ENCODE data around the gene PTPN7. TPM values are rescaled to one million over a fixed set of nuclear protein-coding genes. Genes with fewer than 3 reads are reported as not detected.
"Not testable (repeated sequence)": the region's sequence is repeated elsewhere in the genome, so short reads cannot be mapped to it uniquely, and the experiment has no call there.

PTPN7 gene
- total and polyA plus RNA-seq, 4 donors = 0.98 to 2.5 (median 1.4) TPM

DNA sequence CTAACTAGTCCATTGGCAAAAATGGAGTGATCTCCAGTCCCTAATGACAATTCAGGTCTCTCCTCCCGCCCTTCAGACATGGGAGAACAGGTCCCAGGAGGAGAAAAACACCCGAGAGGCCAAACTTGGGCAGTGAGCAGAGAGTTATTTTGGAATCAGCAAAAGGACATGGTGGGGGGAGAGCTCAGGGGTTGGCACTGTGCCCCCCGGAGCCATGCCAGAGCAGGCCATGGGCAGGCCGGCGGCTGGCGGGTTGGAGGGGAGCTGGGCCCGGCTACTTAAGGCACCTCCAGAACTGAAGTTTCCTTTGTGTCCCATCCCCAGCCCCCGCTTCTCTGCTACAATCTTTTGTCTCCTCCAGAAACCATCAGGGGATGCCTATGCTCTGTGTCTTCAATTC lies 40.3 kb upstream of the PTPN7 start:
- Histone ChIP-seq H3K9me3 (ENCODE audit: control insufficient read depth, insufficient read depth, low read length) (no peaks in the 10 kb centered on the region), H3K36me3 (ENCODE audit: control insufficient read depth, insufficient read depth, low read length) (no peaks in the 10 kb centered on the region), H3K27ac (ENCODE audit: low read depth, low read length) (no peak overlapping the region), H3K4me3 (ENCODE audit: low read depth, low read length) (no peak overlapping the region), H3K27me3 (ENCODE audit: control insufficient read depth, insufficient read depth, low read length) (peaks cover 2% of the 10 kb centered on the region), H3K4me1 (ENCODE audit: control insufficient read depth, insufficient read depth, low read length) (peaks cover 19% of the 10 kb centered on the region)
- WGBS (ENCODE audit: insufficient coverage) = 57% methylated on average over 8 of the region's 8 CpGs
- DNase-seq (ENCODE audit: low read depth in 4 of 6, low spot score in 6 of 6) = peak in 1 of 6 donors; percentile 44

GRCh38 chr1:202200112-202200548 lies 39.7 kb upstream of the PTPN7 start:
- Histone ChIP-seq H3K4me3 (ENCODE audit: low read depth, low read length) (no peak overlapping the region), H3K9me3 (ENCODE audit: control insufficient read depth, insufficient read depth, low read length) (no peaks in the 10 kb centered on the region), H3K4me1 (ENCODE audit: control insufficient read depth, insufficient read depth, low read length) (peaks cover 19% of the 10 kb centered on the region), H3K27ac (ENCODE audit: low read depth, low read length) (no peak overlapping the region), H3K36me3 (ENCODE audit: control insufficient read depth, insufficient read depth, low read length) (no peaks in the 10 kb centered on the region), H3K27me3 (ENCODE audit: control insufficient read depth, insufficient read depth, low read length) (peaks cover 8% of the 10 kb centered on the region)
- no peak for DNase-seq (ENCODE audit: low read depth in 4 of 6, low spot score in 6 of 6)
- 27% methylated on average over 1 of the region's 4 CpGs for WGBS (ENCODE audit: insufficient coverage)

DNA sequence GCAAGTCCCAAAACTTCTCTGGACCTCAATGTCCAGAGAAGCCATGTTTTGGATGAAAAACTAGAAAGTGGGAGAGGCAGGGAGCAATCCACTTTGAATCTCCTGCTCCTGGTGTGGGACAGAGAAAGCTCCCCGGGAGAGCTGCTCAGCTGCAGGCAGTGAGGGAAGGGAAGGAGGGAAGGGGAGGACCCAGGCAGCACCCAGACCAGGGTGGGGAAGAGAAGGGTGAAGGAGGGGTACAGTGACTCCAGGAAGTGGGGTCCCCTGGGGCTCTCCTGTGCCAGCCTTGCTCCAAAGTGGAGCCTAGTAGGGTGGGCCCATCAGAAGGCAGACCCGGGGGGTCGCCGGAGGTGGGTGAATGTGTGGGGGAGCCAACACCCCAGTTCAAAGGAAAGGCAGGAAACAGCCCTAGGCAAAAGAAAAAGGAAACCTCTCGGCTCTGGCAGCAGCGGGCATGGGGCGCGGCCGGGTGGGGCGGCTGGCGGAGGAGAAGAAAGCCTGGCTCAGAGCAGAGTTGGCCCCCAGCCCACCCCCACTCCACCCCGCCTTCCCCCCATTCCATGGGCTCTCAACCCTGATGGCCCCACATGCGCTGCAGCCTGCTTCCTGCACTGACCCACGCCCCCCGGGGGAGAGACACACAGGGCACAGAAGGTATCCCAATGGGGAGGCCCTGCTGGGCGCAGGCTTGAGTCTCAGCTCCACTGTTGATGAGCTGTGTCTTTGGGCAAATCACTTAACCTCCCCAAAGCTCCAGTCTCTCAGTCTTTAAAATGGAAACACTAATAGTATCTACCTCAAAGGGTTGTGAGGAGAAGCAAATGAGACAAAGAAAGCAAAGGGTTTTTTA lies 38.9 kb upstream of the PTPN7 start:
- Histone ChIP-seq H3K27me3 (ENCODE audit: control insufficient read depth, insufficient read depth, low read length) (peaks cover 15% of the 10 kb centered on the region), H3K27ac (ENCODE audit: low read depth, low read length) (no peak overlapping the region), H3K36me3 (ENCODE audit: control insufficient read depth, insufficient read depth, low read length) (no peaks in the 10 kb centered on the region), H3K4me3 (ENCODE audit: low read depth, low read length) (no peak overlapping the region), H3K4me1 (ENCODE audit: control insufficient read depth, insufficient read depth, low read length) (peaks cover 20% of the 10 kb centered on the region), H3K9me3 (ENCODE audit: control insufficient read depth, insufficient read depth, low read length) (no peaks in the 10 kb centered on the region)
- 61% methylated on average over 7 of the region's 16 CpGs for WGBS (ENCODE audit: insufficient coverage)
- DNase-seq (ENCODE audit: low read depth in 4 of 6, low spot score in 6 of 6) = peak in 1 of 6 donors; percentile 16

DNA sequence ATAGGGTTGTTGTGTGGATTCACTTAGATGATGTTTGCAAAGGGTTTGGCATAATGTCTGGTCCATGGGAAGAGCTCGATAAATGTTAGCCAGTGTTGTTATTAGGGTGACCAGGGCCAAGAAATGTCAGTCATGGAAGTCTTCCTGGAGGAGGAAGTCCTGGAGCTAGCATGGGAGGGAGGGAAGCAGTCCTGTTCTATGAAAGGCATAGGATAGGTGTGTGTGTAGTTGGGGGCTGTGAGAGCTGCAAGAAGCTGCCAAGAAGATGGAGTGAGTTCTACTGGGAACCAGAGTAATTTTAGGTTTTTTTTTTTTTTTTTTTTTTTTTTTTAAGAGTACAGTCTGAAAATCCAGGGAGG lies 37.9 kb upstream of the PTPN7 start:
- H3K36me3 ChIP-seq (ENCODE audit: control insufficient read depth, insufficient read depth, low read length) = no peaks in the 10 kb centered on the region
- no peak overlapping the region for H3K4me3 ChIP-seq (ENCODE audit: low read depth, low read length)
- DNase-seq (ENCODE audit: low read depth in 4 of 6, low spot score in 6 of 6) = no peak
- peaks cover 22% of the 10 kb centered on the region for H3K27me3 ChIP-seq (ENCODE audit: control insufficient read depth, insufficient read depth, low read length)
- peaks cover 27% of the 10 kb centered on the region for H3K4me1 ChIP-seq (ENCODE audit: control insufficient read depth, insufficient read depth, low read length)
- WGBS (ENCODE audit: insufficient coverage) = 88% methylated on average over 1 of the region's 1 CpG
- H3K9me3 ChIP-seq (ENCODE audit: control insufficient read depth, insufficient read depth, low read length) = no peaks in the 10 kb centered on the region
- H3K27ac ChIP-seq (ENCODE audit: low read depth, low read length) = no peak overlapping the region

GRCh38 chr1:202197653-202198365 lies 37.4 kb upstream of the PTPN7 start:
- DNase-seq (ENCODE audit: low read depth in 4 of 6, low spot score in 6 of 6) = no peak
- Histone ChIP-seq H3K27me3 (ENCODE audit: control insufficient read depth, insufficient read depth, low read length) (peaks cover 27% of the 10 kb centered on the region), H3K4me3 (ENCODE audit: low read depth, low read length) (no peak overlapping the region), H3K4me1 (ENCODE audit: control insufficient read depth, insufficient read depth, low read length) (peaks cover 33% of the 10 kb centered on the region), H3K27ac (ENCODE audit: low read depth, low read length) (no peak overlapping the region), H3K9me3 (ENCODE audit: control insufficient read depth, insufficient read depth, low read length) (no peaks in the 10 kb centered on the region), H3K36me3 (ENCODE audit: control insufficient read depth, insufficient read depth, low read length) (no peaks in the 10 kb centered on the region)
- 77% methylated on average over 5 of the region's 7 CpGs for WGBS (ENCODE audit: insufficient coverage)

DNA sequence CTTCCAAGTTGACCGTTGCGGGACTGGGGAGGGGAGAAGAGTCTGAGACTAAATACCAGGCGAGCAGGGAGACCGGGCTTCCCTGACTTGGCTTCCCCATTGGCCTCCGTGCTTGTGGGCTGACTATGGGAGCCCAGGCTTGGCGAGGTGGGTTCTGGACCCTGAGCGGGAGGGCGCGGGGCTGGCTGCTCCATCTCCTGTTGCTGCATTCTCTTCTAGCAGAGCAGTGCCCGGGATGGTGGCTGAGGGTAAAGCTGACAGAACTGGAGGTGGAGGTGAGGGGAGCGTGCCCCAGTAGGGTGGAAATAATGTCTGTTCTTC lies 33.9 kb upstream of the PTPN7 start:
- H3K27me3 ChIP-seq (ENCODE audit: control insufficient read depth, insufficient read depth, low read length) = peaks cover 30% of the 10 kb centered on the region
- H3K27ac ChIP-seq (ENCODE audit: low read depth, low read length) = no peak overlapping the region
- H3K36me3 ChIP-seq (ENCODE audit: control insufficient read depth, insufficient read depth, low read length) = no peaks in the 10 kb centered on the region
- H3K9me3 ChIP-seq (ENCODE audit: control insufficient read depth, insufficient read depth, low read length) = no peaks in the 10 kb centered on the region
- H3K4me3 ChIP-seq (ENCODE audit: low read depth, low read length) = no peak overlapping the region
- H3K4me1 ChIP-seq (ENCODE audit: control insufficient read depth, insufficient read depth, low read length) = peaks cover 18% of the 10 kb centered on the region
- DNase-seq (ENCODE audit: low read depth in 4 of 6, low spot score in 6 of 6) = no peak
- 44% methylated on average over 11 of the region's 11 CpGs for WGBS (ENCODE audit: insufficient coverage)

DNA sequence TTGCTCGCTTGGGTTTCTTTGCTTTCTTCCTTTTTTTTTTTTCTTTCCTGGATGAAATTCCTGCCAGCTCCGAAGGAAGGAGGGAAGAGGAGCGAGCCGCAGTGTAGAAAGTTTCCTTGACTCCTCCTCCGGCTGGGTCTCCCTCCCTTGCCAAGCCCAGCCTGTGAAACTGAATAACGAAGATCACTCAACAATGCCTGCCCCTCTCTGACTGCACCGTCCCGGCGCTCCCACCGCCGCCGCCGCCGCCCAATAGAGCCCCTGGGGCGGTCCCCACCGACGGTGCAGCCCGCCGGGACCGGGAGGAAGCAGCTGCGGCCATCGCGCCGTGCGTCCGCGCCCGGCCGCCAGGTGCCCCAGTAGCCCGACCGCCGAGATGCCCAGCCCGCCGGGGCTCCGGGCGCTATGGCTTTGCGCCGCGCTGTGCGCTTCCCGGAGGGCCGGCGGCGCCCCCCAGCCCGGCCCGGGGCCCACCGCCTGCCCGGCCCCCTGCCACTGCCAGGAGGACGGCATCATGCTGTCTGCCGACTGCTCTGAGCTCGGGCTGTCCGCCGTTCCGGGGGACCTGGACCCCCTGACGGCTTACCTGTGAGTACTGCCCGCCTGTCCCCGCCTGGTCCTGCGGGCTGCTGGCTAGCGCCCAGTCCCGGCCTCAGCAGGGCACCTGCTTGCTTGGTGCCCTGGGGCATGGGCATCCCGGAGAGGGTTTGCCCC lies 33.4 kb upstream of the PTPN7 start, which contains the start of gene LGR6:
Gene LGR6 (plus strand): TSS at position 186 of the 714 bp plus-strand sequence. CDS start 191 bp downstream, at position 377.
- Histone ChIP-seq H3K36me3 (ENCODE audit: control insufficient read depth, insufficient read depth, low read length) (no peaks in the 10 kb centered on the region), H3K27ac (ENCODE audit: low read depth, low read length) (no peak within 1 kb of the TSS), H3K27me3 (ENCODE audit: control insufficient read depth, insufficient read depth, low read length) (peaks cover 30% of the 10 kb centered on the region), H3K4me3 (ENCODE audit: low read depth, low read length) (no peak within 1 kb of the TSS), H3K9me3 (ENCODE audit: control insufficient read depth, insufficient read depth, low read length) (no peaks in the 10 kb centered on the region), H3K4me1 (ENCODE audit: control insufficient read depth, insufficient read depth, low read length) (peaks cover 17% of the 10 kb centered on the region)
- WGBS (ENCODE audit: insufficient coverage) = 2% methylated on average over 57 of the region's 61 CpGs
- DNase-seq (ENCODE audit: low read depth in 4 of 6, low spot score in 6 of 6) = no peak

- 39% methylated on average over 15 of the region's 18 CpGs for WGBS (ENCODE audit: insufficient coverage)
- no peaks in the 10 kb centered on the region for H3K36me3 ChIP-seq (ENCODE audit: control insufficient read depth, insufficient read depth, low read length)
- peaks cover 30% of the 10 kb centered on the region for H3K27me3 ChIP-seq (ENCODE audit: control insufficient read depth, insufficient read depth, low read length)
- DNase-seq (ENCODE audit: low read depth in 4 of 6, low spot score in 6 of 6) = peak in 2 of 6 donors; percentile 57 to 58
- no peaks in the 10 kb centered on the region for H3K9me3 ChIP-seq (ENCODE audit: control insufficient read depth, insufficient read depth, low read length)
- H3K27ac ChIP-seq (ENCODE audit: low read depth, low read length) = no peak overlapping the region
- no peak overlapping the region for H3K4me3 ChIP-seq (ENCODE audit: low read depth, low read length)
- peaks cover 17% of the 10 kb centered on the region for H3K4me1 ChIP-seq (ENCODE audit: control insufficient read depth, insufficient read depth, low read length)
These were observed 32.6 kb upstream of the PTPN7 start for GRCh38 chr1:202192770-202193613.

DNA sequence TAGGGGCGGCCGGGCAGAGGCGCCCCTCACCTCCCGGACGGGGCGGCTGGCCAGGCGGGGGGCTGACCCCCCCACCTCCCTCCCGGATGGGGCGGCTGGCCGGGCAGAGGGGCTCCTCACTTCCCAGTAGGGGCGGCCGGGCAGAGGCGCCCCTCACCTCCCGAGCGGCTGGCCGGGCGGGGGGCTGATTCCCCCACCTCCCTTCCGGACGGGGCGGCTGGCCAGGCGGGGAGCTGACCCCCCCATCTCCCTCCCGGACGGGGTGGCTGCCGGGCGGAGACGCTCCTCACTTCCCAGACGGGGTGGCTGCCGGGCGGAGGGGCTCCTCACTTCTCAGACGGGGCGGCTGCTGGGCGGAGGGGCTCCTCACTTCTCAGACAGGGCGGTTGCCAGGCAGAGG lies 31.0 kb upstream of the PTPN7 start:
- WGBS (ENCODE audit: insufficient coverage) = no CpG with 5 or more reads among the region's 33 CpGs
- peaks cover 26% of the 10 kb centered on the region for H3K4me1 ChIP-seq (ENCODE audit: control insufficient read depth, insufficient read depth, low read length)
- not testable (repeated sequence) for H3K27ac ChIP-seq (ENCODE audit: low read depth, low read length); H3K4me3 ChIP-seq (ENCODE audit: low read depth, low read length); H3K36me3 ChIP-seq (ENCODE audit: control insufficient read depth, insufficient read depth, low read length); DNase-seq (ENCODE audit: low read depth in 4 of 6, low spot score in 6 of 6); H3K9me3 ChIP-seq (ENCODE audit: control insufficient read depth, insufficient read depth, low read length)
- peaks cover 30% of the 10 kb centered on the region for H3K27me3 ChIP-seq (ENCODE audit: control insufficient read depth, insufficient read depth, low read length)

Measured in spinal cord (tissue), 10 donors.